T47D (cell line): ENCODE results near the gene FAM241A.
"Not testable (repeated sequence)": the region's sequence is repeated elsewhere in the genome, so short reads cannot be mapped to it uniquely, and the experiment has no call there.

ENCODE experiments used
- DNase-seq, 2 experiments: peaks; one replicate each; pipeline versions ENCODE4 v3.0.0 to v3.0.0-alpha.2; 2011 to 2012; ENCODE audit warnings: low read depth in 1 of 2, low spot score in 1 of 2
- JUND ChIP-seq: IDR thresholded peaks from 2 replicates; pipeline ENCODE4 v1.6.1; 2012; ENCODE audit warnings: low read depth
- in situ Hi-C: cut with HindIII; loops from 2 replicates; pipeline ENCODE4 v1.10.0; 2016; ENCODE audit warnings: low sequenced_read_pairs, low pct_unique_long_range_greater_than_20kb

FAM241A gene

GRCh38 chr4:112185334-112185733, 40.1 kb downstream of the FAM241A start:
- TF ChIP-seq JUND = no peak
- no peak for DNase-seq
- in situ Hi-C loops = no loop called here

GRCh38 chr4:112185740-112186670, 40.8 kb downstream of the FAM241A start:
- in situ Hi-C loops = no loop called here
- TF ChIP-seq JUND = no peak
- peak in 1 of 2 experiments; percentile 46 for DNase-seq

GRCh38 chr4:112189754-112190153, 44.5 kb downstream of the FAM241A start:
- no peak for TF ChIP-seq JUND
- in situ Hi-C loops = no loop called here
- no peak for DNase-seq

- no peak for DNase-seq
- in situ Hi-C loops = no loop called here
- TF ChIP-seq JUND = no peak
These were observed 45.4 kb downstream of the FAM241A start for GRCh38 chr4:112190684-112191083.

- in situ Hi-C loops = no loop called here
- DNase-seq = no peak
- no peak for TF ChIP-seq JUND
These were observed 51.2 kb downstream of the FAM241A start for GRCh38 chr4:112196461-112196860.

GRCh38 chr4:112199041-112199440, 53.8 kb downstream of the FAM241A start:
- in situ Hi-C loops = no loop called here
- DNase-seq = peak in 1 of 2 experiments; percentile 46
- peak; percentile 38; the same call in 1 of the 2 replicates for TF ChIP-seq JUND

GRCh38 chr4:112201915-112202505, 56.8 kb downstream of the FAM241A start:
- no peak for DNase-seq
- in situ Hi-C loops = no loop called here
- TF ChIP-seq JUND = no peak

- DNase-seq = no peak
- TF ChIP-seq JUND = no peak
- in situ Hi-C loops = no loop called here
These were observed 58.3 kb downstream of the FAM241A start for GRCh38 chr4:112203593-112203992.

- in situ Hi-C loops = no loop called here
- no peak for DNase-seq
- TF ChIP-seq JUND = no peak
These were observed 61.2 kb downstream of the FAM241A start for GRCh38 chr4:112206431-112206830.

- DNase-seq, in situ Hi-C loops: not testable (repeated sequence)
These were observed 63.2 kb downstream of the FAM241A start for GRCh38 chr4:112208137-112209095.

- TF ChIP-seq JUND = no peak
- in situ Hi-C loops = no loop called here
- DNase-seq = no peak
These were observed 65.5 kb downstream of the FAM241A start for GRCh38 chr4:112210777-112211176.

GRCh38 chr4:112213091-112213490, 67.8 kb downstream of the FAM241A start:
- in situ Hi-C loops = no loop called here
- TF ChIP-seq JUND = no peak
- no peak for DNase-seq

GRCh38 chr4:112213856-112214255, 68.6 kb downstream of the FAM241A start:
- TF ChIP-seq JUND = no peak
- in situ Hi-C loops = no loop called here
- no peak for DNase-seq
